Right lobe of liver (tissue), 4 donors: ENCODE measurements around the gene DNAH17.

Source experiments
- POLR2A ChIP-seq: fragments of 450-650 bp; IDR thresholded peaks from one replicate; pipeline ENCODE4 v1.6.1; 2017; ENCODE audit warnings: antibody characterized with exemption, mild to moderate bottlenecking
- TF ChIP-seq, protein P1 (sequence below), 4 donors: fragments of 200-600 bp in 3 of 4; fragments of 450-650 bp in 1 of 4; IDR thresholded peaks; one replicate each; pipeline versions ENCODE4 v1.5.1 to v1.8.0; 2016 to 2022; ENCODE audit warnings: antibody characterized with exemption in 4 of 4, mild to moderate bottlenecking in 2 of 4
- donor health status: DM: no; HTN: no; CAD: no.
- donor health status: DM: no; HTN: no; CAD: no.
- donor health status: DM: no; HTN: yes; CAD: no.

DNA sequence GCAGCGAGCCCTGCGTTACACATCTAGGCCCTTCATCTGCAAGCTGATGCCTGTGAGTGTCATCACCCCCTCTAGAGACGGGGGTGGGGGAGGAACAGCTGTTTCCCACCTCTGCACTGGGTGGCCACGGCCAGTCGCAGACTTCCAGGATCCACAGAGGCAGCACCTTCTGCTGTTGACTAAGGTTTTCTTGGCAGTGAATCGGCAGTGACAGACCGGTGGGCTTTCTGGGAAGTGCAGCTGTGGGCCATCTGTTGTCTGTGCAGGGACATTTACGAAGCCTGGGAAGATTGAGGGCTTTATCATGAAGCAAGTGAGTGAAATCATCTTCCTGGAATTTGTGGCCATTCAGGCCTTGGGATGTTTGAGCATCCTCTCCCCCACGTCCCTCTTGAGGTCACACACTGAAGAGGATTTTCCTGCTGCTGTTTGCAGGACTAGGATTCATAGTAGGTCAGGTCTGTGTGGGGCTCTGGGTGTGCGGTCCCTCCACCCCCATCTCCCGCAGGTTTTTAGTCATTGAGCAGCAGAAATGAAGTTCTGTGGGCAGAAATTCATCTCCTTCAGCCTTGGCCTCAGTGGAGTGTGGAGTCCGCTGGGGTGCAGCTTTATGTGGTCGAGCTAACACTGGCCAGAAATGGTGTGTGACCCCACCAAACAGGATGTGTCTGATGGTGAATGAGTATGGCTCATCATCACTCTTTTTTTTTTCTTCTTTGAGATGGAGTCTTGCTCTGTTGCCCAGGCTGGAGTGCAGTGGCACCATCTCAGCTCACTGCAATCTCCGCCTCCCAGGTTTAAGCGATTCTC lies 186.8 kb downstream of the DNAH17 start:
- TF ChIP-seq, protein P1, sequence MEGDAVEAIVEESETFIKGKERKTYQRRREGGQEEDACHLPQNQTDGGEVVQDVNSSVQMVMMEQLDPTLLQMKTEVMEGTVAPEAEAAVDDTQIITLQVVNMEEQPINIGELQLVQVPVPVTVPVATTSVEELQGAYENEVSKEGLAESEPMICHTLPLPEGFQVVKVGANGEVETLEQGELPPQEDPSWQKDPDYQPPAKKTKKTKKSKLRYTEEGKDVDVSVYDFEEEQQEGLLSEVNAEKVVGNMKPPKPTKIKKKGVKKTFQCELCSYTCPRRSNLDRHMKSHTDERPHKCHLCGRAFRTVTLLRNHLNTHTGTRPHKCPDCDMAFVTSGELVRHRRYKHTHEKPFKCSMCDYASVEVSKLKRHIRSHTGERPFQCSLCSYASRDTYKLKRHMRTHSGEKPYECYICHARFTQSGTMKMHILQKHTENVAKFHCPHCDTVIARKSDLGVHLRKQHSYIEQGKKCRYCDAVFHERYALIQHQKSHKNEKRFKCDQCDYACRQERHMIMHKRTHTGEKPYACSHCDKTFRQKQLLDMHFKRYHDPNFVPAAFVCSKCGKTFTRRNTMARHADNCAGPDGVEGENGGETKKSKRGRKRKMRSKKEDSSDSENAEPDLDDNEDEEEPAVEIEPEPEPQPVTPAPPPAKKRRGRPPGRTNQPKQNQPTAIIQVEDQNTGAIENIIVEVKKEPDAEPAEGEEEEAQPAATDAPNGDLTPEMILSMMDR (IDR thresholded peaks at IDR 0.05), result no peak
- no peak for TF ChIP-seq POLR2A
